ENCODE data around the gene PSMB7.

DNA sequence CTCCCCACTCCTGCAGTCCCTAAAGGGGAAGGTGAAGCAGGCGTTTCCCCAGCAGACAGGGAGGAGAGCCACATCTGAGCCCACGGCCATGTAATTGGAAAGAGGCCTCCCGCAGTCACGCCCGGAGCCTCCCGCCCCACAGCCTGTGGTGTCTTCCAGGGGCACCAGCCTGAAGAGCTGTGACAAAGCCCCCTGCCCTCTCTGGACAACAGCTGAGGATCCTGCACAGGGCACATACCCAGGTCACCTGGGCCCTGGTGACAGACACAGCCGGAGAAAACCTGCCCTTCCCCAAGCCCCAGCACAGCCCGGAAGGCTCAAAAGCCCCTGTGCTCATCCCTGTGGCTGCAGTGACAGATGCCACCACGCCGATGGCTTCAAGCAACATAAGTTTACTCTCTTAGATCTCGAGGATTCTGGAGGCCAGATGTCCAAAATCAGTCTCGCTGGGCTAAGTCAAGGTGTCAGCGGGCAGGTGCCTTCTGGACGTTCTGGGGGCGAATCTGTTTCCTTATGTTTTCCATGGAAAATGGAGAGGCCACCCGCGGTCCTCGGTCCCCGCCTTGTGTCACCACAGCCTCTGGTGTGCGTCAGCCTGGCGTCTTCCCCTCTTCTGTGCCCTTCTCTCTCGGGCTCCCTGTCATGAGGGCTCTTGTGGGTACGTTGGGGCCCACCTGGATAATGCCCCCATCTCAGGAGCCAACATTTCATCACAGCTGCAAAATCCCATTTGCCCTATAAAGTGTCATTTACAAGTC lies 71.5 kb downstream of the PSMB7 start:
- TF ChIP-seq CTCF (IDR thresholded peaks at IDR 0.05) (no peak), EP300 (IDR thresholded peaks at IDR 0.05) (no peak), POLR2A (IDR thresholded peaks at IDR 0.05) (no peak)
